WI38 (cell line): Measurements from ENCODE around the gene WNT1.

ENCODE experiments used
- H3K4me3 ChIP-seq: 2 replicates; pipeline ENCODE4 v1.5.1; 2011; ENCODE audit warnings: low read depth, mild to moderate bottlenecking, control low read depth, low read length
- CTCF ChIP-seq: IDR thresholded peaks from 2 replicates; pipeline ENCODE4 v1.5.1; 2012; ENCODE audit warnings: low read depth, mild to moderate bottlenecking, control low read depth, low read length

WNT1 gene

GRCh38 chr12:48937170-48937569 lies 41.0 kb upstream of the WNT1 start:
- TF ChIP-seq CTCF, result no peak
- H3K4me3 ChIP-seq, result no peak overlapping the region

DNA sequence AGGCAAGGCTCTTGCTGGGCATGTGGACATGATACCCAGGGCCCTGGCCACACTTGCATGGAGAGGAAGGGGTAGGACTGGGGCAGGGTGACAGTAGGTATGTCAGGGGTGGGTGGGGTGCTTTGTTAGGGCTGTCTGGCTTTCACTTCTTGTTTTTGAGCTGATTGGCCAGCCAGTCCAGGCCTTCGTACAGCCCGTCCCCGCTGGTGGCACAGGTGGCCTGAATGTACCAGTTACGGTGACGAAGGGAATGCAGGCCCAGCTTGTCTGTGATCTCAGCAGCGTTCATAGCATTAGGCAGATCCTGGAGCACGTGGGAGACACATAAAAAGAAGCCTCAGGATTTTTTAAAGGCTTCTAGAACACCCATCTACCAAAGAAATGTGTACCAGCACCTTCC lies 39.3 kb upstream of the WNT1 start:
- TF ChIP-seq CTCF, result no peak
- no peak overlapping the region for H3K4me3 ChIP-seq

DNA sequence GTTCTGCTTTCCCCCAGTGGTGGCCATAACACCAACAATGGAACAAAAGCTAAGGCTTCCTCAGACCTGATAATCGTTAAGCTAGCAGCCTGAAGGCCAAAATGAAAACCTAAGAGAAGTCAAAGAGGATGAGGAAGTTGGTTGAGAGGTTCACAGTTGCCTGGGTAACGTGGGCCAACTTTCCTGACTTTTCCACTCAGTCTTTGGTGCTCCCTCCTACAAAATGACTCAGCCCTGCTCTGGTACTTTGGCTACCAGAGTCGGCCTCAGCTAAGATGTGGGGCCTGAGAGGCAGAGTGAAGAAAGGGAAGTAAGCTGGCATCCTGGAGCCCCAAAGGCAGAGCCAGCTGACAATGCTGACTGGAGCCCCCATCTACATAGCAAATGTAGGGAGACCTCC lies 37.9 kb upstream of the WNT1 start:
- H3K4me3 ChIP-seq, result no peak overlapping the region
- TF ChIP-seq CTCF, result no peak

DNA sequence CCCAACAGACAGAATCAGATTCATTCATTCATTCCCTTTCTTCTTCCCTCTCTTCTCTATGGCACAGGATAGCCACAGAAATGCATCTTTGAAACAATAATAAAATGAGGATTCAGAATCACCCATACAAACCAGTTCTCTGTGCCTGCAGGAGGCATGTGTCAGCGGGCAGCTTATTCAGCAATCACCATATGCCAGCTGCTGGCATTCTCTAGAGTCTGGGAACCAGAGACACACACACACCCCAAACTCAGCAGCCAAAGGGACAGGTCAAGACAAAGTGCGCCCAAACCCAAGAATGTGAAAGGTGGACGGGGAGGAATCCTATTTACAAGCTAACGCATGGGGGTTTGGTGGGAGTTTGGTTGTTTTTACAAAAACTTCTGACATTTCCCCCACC lies 34.9 kb upstream of the WNT1 start:
- no peak overlapping the region for H3K4me3 ChIP-seq
- no peak for TF ChIP-seq CTCF

DNA sequence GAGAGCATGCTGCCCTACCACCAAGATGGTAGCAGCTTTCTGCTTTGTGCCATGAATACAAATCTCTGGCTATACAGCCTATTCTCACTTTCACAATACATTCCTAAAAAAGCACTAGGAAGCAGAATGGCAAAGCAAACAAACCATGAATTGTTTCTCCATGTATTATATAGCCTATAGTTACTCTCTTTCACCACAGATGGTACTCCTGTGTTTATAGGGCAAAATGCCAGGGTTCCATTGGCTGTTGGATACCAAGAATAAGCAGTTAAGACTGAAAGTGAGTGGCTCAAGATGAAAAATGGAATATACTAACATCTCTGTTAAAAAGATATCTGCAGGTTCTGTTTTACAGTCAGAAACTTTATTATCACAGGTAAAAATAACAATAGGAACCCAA lies 31.9 kb upstream of the WNT1 start:
- H3K4me3 ChIP-seq, result no peak overlapping the region
- no peak for TF ChIP-seq CTCF

DNA sequence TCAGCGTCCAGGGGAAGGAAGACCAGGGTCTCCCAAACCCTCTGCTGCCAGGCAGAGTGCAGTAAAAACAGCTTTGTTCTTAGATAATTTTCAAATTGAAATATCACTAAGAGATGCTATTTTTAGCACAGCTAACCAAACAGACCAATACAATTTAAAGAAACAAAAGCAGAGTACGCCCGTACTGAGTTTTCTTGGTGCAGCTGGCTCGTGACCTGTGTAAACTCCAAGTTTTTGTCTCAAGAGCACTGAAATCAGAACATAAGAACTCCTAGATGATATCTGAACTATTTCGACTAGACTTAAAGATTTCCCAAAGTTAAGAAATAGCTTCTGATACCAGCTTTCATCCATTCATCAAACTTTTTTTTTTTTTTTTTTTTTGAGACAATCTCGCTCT lies 31.2 kb upstream of the WNT1 start:
- H3K4me3 ChIP-seq, result no peak overlapping the region
- TF ChIP-seq CTCF, result no peak

DNA sequence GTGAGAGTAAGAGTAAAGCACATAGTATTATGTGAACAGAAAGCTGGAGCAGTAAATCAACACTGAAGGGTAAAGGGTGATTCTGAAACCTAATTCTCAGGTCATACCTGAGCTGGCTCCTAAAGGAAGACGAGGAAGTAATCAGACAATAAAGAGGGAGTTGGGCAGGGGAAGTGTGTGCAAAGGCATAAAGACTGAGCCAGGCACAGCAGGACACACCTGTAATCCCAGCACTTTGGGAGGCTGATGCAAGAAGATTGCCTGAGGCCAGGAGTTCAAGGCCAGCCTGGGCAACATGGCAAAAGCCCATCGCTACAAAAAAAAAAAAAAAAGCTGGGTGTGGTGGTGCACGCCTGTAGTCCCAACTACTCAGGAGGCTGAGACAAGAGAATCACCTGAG lies 30.4 kb upstream of the WNT1 start:
- no peak overlapping the region for H3K4me3 ChIP-seq
- TF ChIP-seq CTCF, result no peak

DNA sequence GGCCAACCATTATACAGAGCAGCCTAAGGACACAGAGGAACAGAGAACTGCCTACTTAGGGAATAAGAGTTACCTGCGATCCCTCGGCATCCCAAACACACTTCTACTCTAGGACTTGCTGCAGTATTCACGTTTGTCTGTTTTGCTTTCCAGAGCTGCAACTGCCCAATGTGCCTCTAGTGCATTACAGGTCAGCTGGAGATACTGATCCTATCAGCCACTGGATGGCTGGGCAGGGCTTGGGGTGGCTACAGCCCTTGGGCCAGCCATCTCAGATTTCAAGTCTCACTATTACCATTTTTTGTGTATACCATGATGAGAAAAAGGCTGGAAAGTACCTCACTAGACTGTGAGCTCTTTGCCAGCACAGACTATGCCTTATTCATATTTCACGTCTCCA lies 25.4 kb upstream of the WNT1 start:
- no peak overlapping the region for H3K4me3 ChIP-seq
- TF ChIP-seq CTCF, result no peak
